H1 (cell line): ENCODE results near the gene TMEM86B.

Experiments used
- CEBPB ChIP-seq: IDR thresholded peaks from 2 replicates; pipeline ENCODE4 v1.6.1; 2012; ENCODE audit warnings: low read depth, low read length
- HDAC6 ChIP-seq: IDR thresholded peaks from one replicate; pipeline ENCODE4 v1.7.1; 2012; ENCODE audit warnings: low read depth, mild to moderate bottlenecking, inconsistent platforms, low read length, moderate library complexity
- POLR2A ChIP-seq, 2 experiments: IDR thresholded peaks; 1 replicate in 1 of 2; 2 replicates in 1 of 2; pipeline ENCODE4 v1.6.1; 2011; ENCODE audit warnings: low read depth in 2 of 2, low read length in 2 of 2, mild to moderate bottlenecking in 2 of 2; ENCODE audit errors: control extremely low read depth in 1 of 2
- TF ChIP-seq, protein P1 (sequence below), 3 experiments: IDR thresholded peaks; 1 replicate in 2 of 3; 2 replicates in 1 of 3; pipeline versions ENCODE4 v1.5.1 to v1.6.1; 2011; ENCODE audit warnings: low read length in 3 of 3, mild to moderate bottlenecking in 3 of 3, inconsistent platforms in 2 of 3, low read depth in 1 of 3, moderate library complexity in 1 of 3; ENCODE audit not compliant: insufficient read depth in 1 of 3; ENCODE audit errors: control extremely low read depth in 1 of 3

DNA sequence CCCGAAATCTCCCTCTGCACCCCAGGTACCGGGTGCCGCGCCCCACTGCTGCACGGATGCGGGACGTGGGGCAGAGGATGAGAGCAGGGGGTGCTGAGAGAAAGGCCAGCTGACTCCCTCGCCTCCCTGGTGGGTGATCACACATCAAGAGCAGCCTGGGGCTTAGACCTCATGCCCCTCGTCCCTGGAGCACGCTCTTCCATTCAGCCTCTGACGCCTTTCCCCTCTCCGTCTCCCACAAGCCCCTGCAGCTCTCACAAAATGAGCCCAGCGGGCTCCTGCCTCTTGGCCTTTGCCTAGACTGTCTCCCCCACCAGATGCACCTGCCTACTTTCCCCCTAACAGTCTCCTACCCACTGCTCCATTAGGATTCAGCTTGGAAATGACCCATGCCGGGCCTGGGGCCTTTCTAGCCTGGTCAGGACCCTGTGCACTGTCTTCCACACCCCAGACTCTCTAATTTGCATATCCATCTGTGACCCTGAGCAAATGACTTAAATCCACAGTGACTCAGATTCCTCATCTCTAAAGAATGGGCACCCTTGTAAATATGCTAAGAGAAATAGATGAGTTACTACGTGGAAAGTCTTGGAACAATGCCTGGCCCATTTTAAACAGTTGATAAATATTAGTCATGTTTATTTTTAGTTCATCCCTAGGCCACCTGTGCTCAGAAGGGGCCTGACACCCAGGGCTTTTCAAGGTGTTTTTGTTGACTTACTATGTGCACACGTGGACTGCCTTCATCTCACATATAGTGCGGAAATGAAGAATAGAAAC is 18.7 kb downstream of the TMEM86B start:
- TF ChIP-seq, protein P1, sequence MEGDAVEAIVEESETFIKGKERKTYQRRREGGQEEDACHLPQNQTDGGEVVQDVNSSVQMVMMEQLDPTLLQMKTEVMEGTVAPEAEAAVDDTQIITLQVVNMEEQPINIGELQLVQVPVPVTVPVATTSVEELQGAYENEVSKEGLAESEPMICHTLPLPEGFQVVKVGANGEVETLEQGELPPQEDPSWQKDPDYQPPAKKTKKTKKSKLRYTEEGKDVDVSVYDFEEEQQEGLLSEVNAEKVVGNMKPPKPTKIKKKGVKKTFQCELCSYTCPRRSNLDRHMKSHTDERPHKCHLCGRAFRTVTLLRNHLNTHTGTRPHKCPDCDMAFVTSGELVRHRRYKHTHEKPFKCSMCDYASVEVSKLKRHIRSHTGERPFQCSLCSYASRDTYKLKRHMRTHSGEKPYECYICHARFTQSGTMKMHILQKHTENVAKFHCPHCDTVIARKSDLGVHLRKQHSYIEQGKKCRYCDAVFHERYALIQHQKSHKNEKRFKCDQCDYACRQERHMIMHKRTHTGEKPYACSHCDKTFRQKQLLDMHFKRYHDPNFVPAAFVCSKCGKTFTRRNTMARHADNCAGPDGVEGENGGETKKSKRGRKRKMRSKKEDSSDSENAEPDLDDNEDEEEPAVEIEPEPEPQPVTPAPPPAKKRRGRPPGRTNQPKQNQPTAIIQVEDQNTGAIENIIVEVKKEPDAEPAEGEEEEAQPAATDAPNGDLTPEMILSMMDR (IDR thresholded peaks at IDR 0.05; ENCODE audit: control extremely low read depth in 1 of 3, insufficient read depth in 1 of 3, low read depth in 1 of 3, low read length in 3 of 3): no peak
- TF ChIP-seq POLR2A (IDR thresholded peaks at IDR 0.05; ENCODE audit: control extremely low read depth in 1 of 2, low read depth in 2 of 2, low read length in 2 of 2): no peak
- no peak for TF ChIP-seq CEBPB
- no peak for TF ChIP-seq HDAC6
